ENCODE measurements around the gene GMEB2. TPM values are rescaled to one million over a fixed set of nuclear protein-coding genes. Genes with fewer than 3 reads are reported as not detected.

The GMEB2 gene
- total and polyA plus RNA-seq, 10 of the 15 experiments (the other 5 are each of a cell fraction or from before 2014, with no cell fraction given) = 0.08 to 15.1 (median 6.9) TPM

DNA sequence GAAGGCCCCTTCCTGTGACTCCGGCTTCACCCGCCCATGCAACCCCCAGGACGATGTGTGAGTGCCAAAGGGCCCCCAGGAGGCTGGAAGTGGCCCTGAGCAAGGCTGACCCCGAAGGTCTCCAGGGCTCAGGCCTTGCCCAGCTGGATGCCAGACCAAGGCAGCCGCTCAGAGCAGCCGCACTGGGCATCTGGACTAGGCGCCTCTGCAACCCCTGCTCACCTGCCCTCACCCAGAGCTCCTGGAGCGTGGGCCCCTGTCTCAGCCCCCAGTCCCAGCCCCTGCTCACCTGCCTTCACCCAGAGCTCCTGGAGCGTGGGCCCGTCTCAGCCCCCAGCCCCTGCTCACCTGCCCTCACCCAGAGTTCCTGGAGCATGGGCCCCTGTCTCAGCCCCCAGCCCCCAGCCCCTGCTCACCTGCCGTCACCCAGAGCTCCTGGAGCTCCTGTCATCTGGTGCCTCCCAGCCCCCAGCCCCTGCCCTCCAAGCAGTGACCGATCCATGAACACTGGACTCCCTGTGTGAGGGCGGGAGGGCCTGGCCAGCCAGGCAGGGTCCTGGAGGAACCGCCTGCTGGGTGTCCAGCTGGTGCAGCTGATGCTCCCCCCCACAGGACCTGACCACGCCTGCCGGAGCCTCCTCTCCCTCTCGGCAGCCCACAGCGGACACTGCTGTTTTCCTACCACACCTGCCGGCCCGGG, 80.5 kb downstream of the GMEB2 start:
- no TSS peak for BruUV-seq (replicated peaks)
- H4K20me1 ChIP-seq (ENCODE audit: control insufficient read depth, insufficient read depth) = no peaks in the 10 kb centered on the region
- no peak overlapping the region for H3K4me2 ChIP-seq (ENCODE audit: control insufficient read depth, insufficient read depth)
- H3K27me3 ChIP-seq (replicated peaks in 1 of 2; ENCODE audit: control insufficient read depth in 2 of 2, insufficient read depth in 2 of 2, low read length in 1 of 2) = no peaks in the 10 kb centered on the region; a peak in 1 of 4 replicates
- ChIA-PET POLR2A (no interaction called here), CTCF (no interaction called here), SMC1A (ENCODE audit: uncharacterized antibody, unreplicated experiment) (no interaction called here), RAD21 (ENCODE audit: unreplicated experiment) (interaction anchor here (0.9 kb wide), 1 partner anchor 27 kb away, joined by 3 read pairs; no protein-coding TSS in a partner anchor)
- WGBS (ENCODE audit: insufficient coverage, insufficient replicate concordance, low lambda C conversion rate, missing lambda C conversion rate) = 61% methylated on average over 20 of the region's 20 CpGs
- in situ Hi-C loops (cut with MboI) = no loop called here
- no peaks in the 10 kb centered on the region for H3K36me3 ChIP-seq (ENCODE audit: control insufficient read depth in 2 of 2, insufficient read depth in 2 of 2, low read length in 1 of 2)
- peaks cover 12% of the 10 kb centered on the region; the same call in 1 of the 2 replicates for H3K4me1 ChIP-seq (ENCODE audit: control insufficient read depth, insufficient read depth, low read length)
- no peaks in the 10 kb centered on the region for H3K9me3 ChIP-seq (replicated peaks; ENCODE audit: control insufficient read depth, insufficient read depth, low read length)
- no peak overlapping the region for H3K27ac ChIP-seq (ENCODE audit: control insufficient read depth, insufficient read depth)
- H3K4me3 ChIP-seq = no peak overlapping the region
- no peak for ATAC-seq
- H2AFZ ChIP-seq (ENCODE audit: control insufficient read depth, low read depth, low read length) = no peak overlapping the region
- FAIRE-seq = no peak
- H3K9ac ChIP-seq (ENCODE audit: control insufficient read depth, insufficient read depth, low read length) = no peak overlapping the region
- intact Hi-C loops (cut with micrococcal nuclease; ENCODE audit: unreplicated experiment) = no loop called here
- DNase-seq (ENCODE audit: low read depth, low spot score) = no peak
- no peaks in the 10 kb centered on the region for H3K79me2 ChIP-seq (ENCODE audit: control insufficient read depth, insufficient read depth, low read length)
- TF ChIP-seq SREBF1 (IDR thresholded peaks at IDR 0.05; ENCODE audit: low read length) (no peak), CBX3 (IDR thresholded peaks at IDR 0.05; ENCODE audit: borderline replicate concordance, low read depth) (no peak), MLLT1 (IDR thresholded peaks at IDR 0.05) (no peak), EGR1 (IDR thresholded peaks at IDR 0.05; ENCODE audit: borderline replicate concordance in 1 of 2, low read depth in 2 of 2, low read length in 2 of 2) (no peak), ZNF687 (IDR thresholded peaks at IDR 0.05) (no peak), YY1 (IDR thresholded peaks at IDR 0.05; ENCODE audit: low read depth, low read length) (no peak), JUNB (IDR thresholded peaks at IDR 0.05) (no peak), POLR2A (IDR thresholded peaks at IDR 0.05; ENCODE audit: low read depth, low read length) (no peak), PAX8 (IDR thresholded peaks at IDR 0.05) (no peak), RELA (IDR thresholded peaks at IDR 0.05; ENCODE audit: borderline replicate concordance, partially characterized antibody) (no peak), RUNX3 (IDR thresholded peaks at IDR 0.05; ENCODE audit: low read length) (no peak), RCOR1 (conservative IDR thresholded peaks at IDR 0.05; ENCODE audit: low read depth, low read length) (no peak), RAD51 (IDR thresholded peaks at IDR 0.05) (no peak), KAT2A (conservative IDR thresholded peaks at IDR 0.05; ENCODE audit: control insufficient read depth, low read depth, low read length) (no peak), REST (IDR thresholded peaks at IDR 0.05; ENCODE audit: low read depth, low read length) (no peak)
